ENCODE measurements around the gene MUC16. TPM values are rescaled to one million over a fixed set of nuclear protein-coding genes. Genes with fewer than 3 reads are reported as not detected.
A peak's percentile ranks its signal among the peaks of the same experiment; 100 is the strongest.

Gene MUC16
- total and polyA plus RNA-seq, 2 of the 13 experiments (the other 11 are each of a cell fraction or from before 2014, with no cell fraction given) = not detected

GRCh38 chr19:8965887-8966286, 44.3 kb downstream of the MUC16 start:
- Histone ChIP-seq H3K79me2 (ENCODE audit: insufficient read depth, low read length) (no peaks in the 10 kb centered on the region), H3K9ac (ENCODE audit: insufficient read depth, low read depth, low read length) (no peak overlapping the region), H3K27ac (ENCODE audit: extremely low read length, insufficient read depth, low read length) (no peak overlapping the region), H2AFZ (ENCODE audit: low read length) (no peak overlapping the region), H4K20me1 (ENCODE audit: insufficient read depth, low read length) (no peaks in the 10 kb centered on the region), H3K9me3 (ENCODE audit: low read length) (peaks cover 93% of the 10 kb centered on the region), H3K4me2 (ENCODE audit: low read depth, low read length) (no peak overlapping the region), H3K27me3 (ENCODE audit: control insufficient read depth in 1 of 2, insufficient read depth in 2 of 2, low read length in 2 of 2) (no peaks in the 10 kb centered on the region), H3K4me3 (replicated peaks in 1 of 3; ENCODE audit: insufficient read depth in 1 of 3, low read depth in 2 of 3, low read length in 3 of 3) (no peak overlapping the region), H3K4me1 (ENCODE audit: insufficient read depth, low read length) (no peaks in the 10 kb centered on the region), H3K36me3 (replicated peaks in 1 of 2; ENCODE audit: control insufficient read depth in 1 of 2, insufficient read depth in 2 of 2, low read length in 2 of 2) (no peaks in the 10 kb centered on the region)
- ATAC-seq = no peak
- DNase-seq (ENCODE audit: low spot score) = no peak
- in situ Hi-C loops (cut with HindIII; ENCODE audit: extremely low pct_ligation_motif_present, low pct_unique_long_range_greater_than_20kb) = no loop called here
- intact Hi-C loops (cut with micrococcal nuclease; ENCODE audit: unreplicated experiment) = no loop called here
- no TSS peak for BruUV-seq (replicated peaks)
- TF ChIP-seq ZNF629 (CRISPR knock-in tag; conservative IDR thresholded peaks at IDR 0.05) = no peak
- no peak for TF ChIP-seq THAP9 (CRISPR knock-in tag; IDR thresholded peaks at IDR 0.05; ENCODE audit: borderline replicate concordance)
- TF ChIP-seq ZNF275 (CRISPR knock-in tag; IDR thresholded peaks at IDR 0.05; ENCODE audit: borderline replicate concordance) = no peak
- TF ChIP-seq CREBL2 (CRISPR knock-in tag; IDR thresholded peaks at IDR 0.05; ENCODE audit: borderline replicate concordance) = no peak
- TF ChIP-seq REST (IDR thresholded peaks at IDR 0.05; ENCODE audit: borderline replicate concordance in 1 of 2, low read depth in 1 of 2, low read length in 2 of 2) = peak; percentile 33 to 87
- TF ChIP-seq MIER2 (CRISPR knock-in tag; IDR thresholded peaks at IDR 0.05) = peak; percentile 41; the same call in 1 of the 2 replicates
- no peak for TF ChIP-seq ZNF619 (CRISPR knock-in tag; IDR thresholded peaks at IDR 0.05)
- FAIRE-seq = no peak
- WGBS (ENCODE audit: low lambda C conversion rate) = 28% methylated on average over 4 of the region's 4 CpGs
- POLR2A ChIA-PET = no interaction called here
- CTCF ChIA-PET (ENCODE audit: low intra/inter-chr PET ratio, low total read pairs) = no interaction called here

Other genes with a start within 250 kb of the MUC16 start
- 7.9 and 9.5 TPM in 2 replicates for gene ZNF558, start 178.1 kb downstream of the MUC16 start, total RNA-seq (2016; rRNA removed; fragmentation: Illumina TruSeq; extraction: Trizol)
- gene ZNF558, start 178.1 kb downstream of the MUC16 start, polyA plus RNA-seq (2011; rRNA removed) = 10.8 and 13.0 TPM in 2 replicates
- not detected in 2 replicates for gene MBD3L1, start 178.0 kb downstream of the MUC16 start, total RNA-seq (2016; rRNA removed; fragmentation: Illumina TruSeq; extraction: Trizol)
- not detected in 2 replicates for gene MBD3L1, start 178.0 kb downstream of the MUC16 start, polyA plus RNA-seq (2011; rRNA removed)
- gene OR1M1, start 76.7 kb upstream of the MUC16 start, total RNA-seq (2016; rRNA removed; fragmentation: Illumina TruSeq; extraction: Trizol) = not detected in 2 replicates
- 0.07 TPM in 1 of 2 replicates, not detected in the other for gene OR1M1, start 76.7 kb upstream of the MUC16 start, polyA plus RNA-seq (2011; rRNA removed)
- gene OR7G2, start 97.1 kb upstream of the MUC16 start, total RNA-seq (2016; rRNA removed; fragmentation: Illumina TruSeq; extraction: Trizol) = not detected in 2 replicates
- gene OR7G2, start 97.1 kb upstream of the MUC16 start, polyA plus RNA-seq (2011; rRNA removed) = not detected in 2 replicates
- not detected in 2 replicates for gene OR7G1, start 105.4 kb upstream of the MUC16 start, total RNA-seq (2016; rRNA removed; fragmentation: Illumina TruSeq; extraction: Trizol)
- gene OR7G1, start 105.4 kb upstream of the MUC16 start, polyA plus RNA-seq (2011; rRNA removed) = not detected in 2 replicates
- not detected in 2 replicates for gene OR7G3, start 116.5 kb upstream of the MUC16 start, total RNA-seq (2016; rRNA removed; fragmentation: Illumina TruSeq; extraction: Trizol)
- not detected in 2 replicates for gene OR7G3, start 116.5 kb upstream of the MUC16 start, polyA plus RNA-seq (2011; rRNA removed)
- 27.9 and 31.0 TPM in 2 replicates for gene ZNF317, start 130.0 kb upstream of the MUC16 start, total RNA-seq (2016; rRNA removed; fragmentation: Illumina TruSeq; extraction: Trizol)
- 14.0 and 15.2 TPM in 2 replicates for gene ZNF317, start 130.0 kb upstream of the MUC16 start, polyA plus RNA-seq (2011; rRNA removed)
- gene OR7D2, start 168.6 kb upstream of the MUC16 start, total RNA-seq (2016; rRNA removed; fragmentation: Illumina TruSeq; extraction: Trizol) = not detected in 2 replicates
- gene OR7D2, start 168.6 kb upstream of the MUC16 start, polyA plus RNA-seq (2011; rRNA removed) = 0.01 and 0.07 TPM in 2 replicates
- gene OR7D4, start 209.2 kb upstream of the MUC16 start, total RNA-seq (2016; rRNA removed; fragmentation: Illumina TruSeq; extraction: Trizol) = not detected in 2 replicates
- gene OR7D4, start 209.2 kb upstream of the MUC16 start, polyA plus RNA-seq (2011; rRNA removed) = not detected in 2 replicates
- gene OR7E24, start 240.5 kb upstream of the MUC16 start, total RNA-seq (2016; rRNA removed; fragmentation: Illumina TruSeq; extraction: Trizol) = not detected in 2 replicates
- not detected in 2 replicates for gene OR7E24, start 240.5 kb upstream of the MUC16 start, polyA plus RNA-seq (2011; rRNA removed)